ENCODE data around the gene MYO3B. TPM values are rescaled to one million over a fixed set of nuclear protein-coding genes. Genes with fewer than 3 reads are reported as not detected.

The MYO3B gene
- total RNA-seq, 2 donors from 2014 or later = 2.0 to 4.7 TPM

DNA sequence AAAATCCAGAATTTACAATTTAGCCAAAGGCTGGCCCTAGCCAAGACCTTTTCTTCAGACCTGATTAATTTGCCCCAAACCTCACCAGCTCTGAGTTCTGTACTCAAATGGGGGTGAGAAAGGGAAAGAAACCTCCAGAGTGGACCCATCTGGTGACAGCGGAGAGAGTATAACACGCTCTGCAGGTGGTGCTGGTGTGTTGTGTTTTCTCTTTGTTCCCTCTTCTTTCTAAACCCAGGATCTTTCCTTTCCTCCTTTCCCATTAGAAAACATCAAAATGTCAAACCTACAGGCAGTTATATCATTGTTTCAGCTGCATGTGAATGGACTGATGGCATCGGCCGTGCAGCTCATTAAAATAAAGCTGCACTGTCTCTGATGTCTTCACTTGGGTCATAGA lies 283.9 kb downstream of the MYO3B start:
- no peaks in the 10 kb centered on the region for H3K4me1 ChIP-seq
- TF ChIP-seq CTCF (IDR thresholded peaks at IDR 0.05) (no peak), POLR2A (IDR thresholded peaks at IDR 0.05) (no peak)
- 86 to 93% methylated on average over 4 of the region's 4 CpGs for WGBS, 2 donors

DNA sequence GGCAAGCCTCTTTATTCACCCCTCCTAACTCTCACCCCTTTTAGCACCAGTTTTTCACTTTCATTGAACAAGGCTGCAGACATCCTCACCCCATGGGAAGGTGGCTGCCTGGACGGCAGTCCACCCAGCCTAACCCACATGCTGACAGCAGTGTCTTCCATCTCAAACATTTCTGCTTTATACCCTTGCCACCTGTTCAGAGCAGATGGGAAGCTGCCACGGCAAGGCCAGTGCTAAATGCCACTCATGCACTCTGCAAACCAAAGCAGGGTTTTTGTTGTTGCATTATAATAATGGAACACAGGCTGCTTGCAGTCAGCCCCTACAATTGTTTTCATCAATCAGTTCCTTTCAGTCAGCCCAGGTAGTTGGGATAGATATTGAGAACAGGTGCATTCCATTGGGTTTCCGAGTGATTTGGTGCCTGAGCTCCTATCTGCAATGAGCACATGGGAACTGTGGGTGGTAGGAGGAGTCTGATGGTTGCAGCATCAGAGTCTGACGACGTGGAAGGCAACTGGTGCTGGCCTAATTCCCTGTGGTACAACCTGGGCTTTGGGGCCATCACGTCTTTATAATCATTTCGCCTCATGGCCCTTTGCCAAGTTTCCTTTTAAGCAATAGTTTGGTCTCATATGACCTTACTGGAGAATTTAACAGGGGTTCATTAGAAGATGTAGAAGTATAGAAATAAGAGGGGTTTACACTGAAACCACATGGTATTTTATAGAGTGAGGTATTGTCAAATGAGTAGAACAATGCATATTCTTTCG lies 284.7 kb downstream of the MYO3B start:
- ATAC-seq (no peak), DNase-seq (no peak)
- no peaks in the 10 kb centered on the region for H3K9me3 ChIP-seq
- no peaks in the 10 kb centered on the region for H3K36me3 ChIP-seq (replicated peaks in 1 of 2; ENCODE audit: insufficient read depth in 1 of 2, low read depth in 2 of 2)
- WGBS, 2 donors = 50 to 61% methylated on average over 8 of the region's 8 CpGs
- H3K27ac ChIP-seq = no peak overlapping the region
- no peak overlapping the region for H3K4me3 ChIP-seq
- TF ChIP-seq CTCF (IDR thresholded peaks at IDR 0.05) = no peak
- TF ChIP-seq POLR2A (IDR thresholded peaks at IDR 0.05) = no peak
- intact Hi-C loops (cut with DNase I) = no loop called here
- no peaks in the 10 kb centered on the region for H3K27me3 ChIP-seq
- H3K4me1 ChIP-seq = no peaks in the 10 kb centered on the region

More for the DNA sequence above, 283.9 kb downstream of the MYO3B start:
- Histone ChIP-seq H3K9me3 (no peaks in the 10 kb centered on the region), H3K27me3 (no peaks in the 10 kb centered on the region), H3K4me3 (no peak overlapping the region), H3K27ac (no peak overlapping the region), H3K36me3 (replicated peaks in 1 of 2; ENCODE audit: insufficient read depth in 1 of 2, low read depth in 2 of 2) (no peaks in the 10 kb centered on the region)
- DNase-seq = no peak
- ATAC-seq = no peak
- intact Hi-C loops (cut with DNase I) = no loop called here

DNA sequence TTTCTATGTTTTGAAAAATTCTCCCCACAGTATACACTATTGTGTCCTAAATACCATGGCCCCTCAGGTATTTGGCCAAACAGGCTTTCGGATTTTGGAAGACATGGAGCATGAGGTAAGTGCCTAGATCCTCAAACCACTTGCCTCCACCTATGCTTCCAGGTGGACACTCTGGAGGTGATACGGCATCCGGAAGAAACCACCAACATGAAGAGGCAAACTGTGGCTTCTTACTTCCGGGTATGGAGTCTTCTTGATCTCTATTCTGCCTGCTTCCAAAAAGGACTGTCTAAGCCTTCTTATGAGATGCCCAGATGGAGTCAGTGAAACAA lies 285.2 kb downstream of the MYO3B start:
- DNase-seq (no peak), ATAC-seq (no peak)
- WGBS, 2 donors = 78 to 80% methylated on average over 4 of the region's 4 CpGs
- Histone ChIP-seq H3K27ac (no peak overlapping the region), H3K4me1 (no peaks in the 10 kb centered on the region), H3K36me3 (replicated peaks in 1 of 2; ENCODE audit: insufficient read depth in 1 of 2, low read depth in 2 of 2) (no peaks in the 10 kb centered on the region), H3K27me3 (no peaks in the 10 kb centered on the region), H3K9me3 (no peaks in the 10 kb centered on the region), H3K4me3 (no peak overlapping the region)
- intact Hi-C loops (cut with DNase I) = no loop called here
- TF ChIP-seq CTCF (IDR thresholded peaks at IDR 0.05) = no peak
- no peak for TF ChIP-seq POLR2A (IDR thresholded peaks at IDR 0.05)

- TF ChIP-seq POLR2A (IDR thresholded peaks at IDR 0.05) = no peak
- no peak for TF ChIP-seq CTCF (IDR thresholded peaks at IDR 0.05)
- no peak overlapping the region for H3K4me3 ChIP-seq
- H3K27me3 ChIP-seq = no peaks in the 10 kb centered on the region
- ATAC-seq (no peak), DNase-seq (no peak)
- H3K36me3 ChIP-seq (replicated peaks in 1 of 2; ENCODE audit: insufficient read depth in 1 of 2, low read depth in 2 of 2) = no peaks in the 10 kb centered on the region
- 83 to 91% methylated on average over 5 of the region's 5 CpGs for WGBS, 2 donors
- H3K4me1 ChIP-seq = no peaks in the 10 kb centered on the region
- H3K9me3 ChIP-seq = no peaks in the 10 kb centered on the region
- no peak overlapping the region for H3K27ac ChIP-seq
- intact Hi-C loops (cut with DNase I) = no loop called here
These were observed 286.3 kb downstream of the MYO3B start for GRCh38 chr2:170464268-170464667.

- no peak for TF ChIP-seq POLR2A (IDR thresholded peaks at IDR 0.05)
- TF ChIP-seq CTCF (IDR thresholded peaks at IDR 0.05) = no peak
- H3K4me1 ChIP-seq = no peaks in the 10 kb centered on the region
- H3K4me3 ChIP-seq = no peak overlapping the region
- DNase-seq (no peak), ATAC-seq (no peak)
- intact Hi-C loops (cut with DNase I) = no loop called here
- no peaks in the 10 kb centered on the region for H3K9me3 ChIP-seq
- no peaks in the 10 kb centered on the region for H3K36me3 ChIP-seq (replicated peaks in 1 of 2; ENCODE audit: insufficient read depth in 1 of 2, low read depth in 2 of 2)
- 67 to 74% methylated on average over 4 of the region's 4 CpGs for WGBS, 2 donors
- no peaks in the 10 kb centered on the region for H3K27me3 ChIP-seq
- H3K27ac ChIP-seq = no peak overlapping the region
These were observed 287.3 kb downstream of the MYO3B start for GRCh38 chr2:170465241-170465640.

Measured in body of pancreas (tissue), 4 donors.